Neuronal stem cell (in vitro differentiated cells): ENCODE measurements around the gene UBE2E1.

Source experiments
- DNase-seq: peaks from one replicate; pipeline ENCODE4 v3.0.0-alpha.2; 2013; ENCODE audit warnings: low spot score
- H2AFZ ChIP-seq: one replicate; pipeline ENCODE4 v1.6.1; 2013; ENCODE audit warnings: mild to moderate bottlenecking, low read length, inconsistent platforms
- H2AK5ac ChIP-seq: 2 replicates; pipeline ENCODE4 v1.6.1; 2013; ENCODE audit warnings: low read depth, mild to moderate bottlenecking, inconsistent platforms, low read length, moderate library complexity, mixed read lengths
- H2BK120ac ChIP-seq: 2 replicates; pipeline ENCODE4 v1.6.1; 2013; ENCODE audit warnings: low read depth, mild to moderate bottlenecking, inconsistent platforms, low read length, moderate library complexity, mixed read lengths
- H2BK12ac ChIP-seq: one replicate; pipeline ENCODE4 v1.6.1; 2013; ENCODE audit warnings: low read length, inconsistent platforms
- H2BK15ac ChIP-seq: 2 replicates; pipeline ENCODE4 v1.6.1; 2013; ENCODE audit warnings: mild to moderate bottlenecking, low read length, inconsistent platforms, mixed read lengths
- H2BK5ac ChIP-seq: one replicate; pipeline ENCODE4 v1.6.1; 2013; ENCODE audit warnings: inconsistent platforms, mild to moderate bottlenecking, low read length, moderate library complexity
- H3K14ac ChIP-seq: one replicate; pipeline ENCODE4 v1.6.1; 2013; ENCODE audit warnings: low read length, inconsistent platforms
- H3K18ac ChIP-seq: 2 replicates; pipeline ENCODE4 v1.6.1; 2013; ENCODE audit warnings: low read length, inconsistent platforms
- H3K23ac ChIP-seq: 2 replicates; pipeline ENCODE4 v1.6.1; 2013; ENCODE audit warnings: low read depth, mild to moderate bottlenecking, mixed read lengths, low read length, inconsistent platforms; ENCODE audit not compliant: poor library complexity
- H3K27ac ChIP-seq: replicated peaks from 3 replicates; pipeline ENCODE4 v1.5.1; 2013; ENCODE audit warnings: low read length, inconsistent platforms
- H3K27me3 ChIP-seq, 3 experiments: 2 replicates each; pipeline ENCODE4 v1.6.1; 2013; ENCODE audit warnings: low read length in 3 of 3, mild to moderate bottlenecking in 2 of 3, inconsistent platforms in 1 of 3, low read depth in 1 of 3, mixed read lengths in 1 of 3, moderate library complexity in 1 of 3; ENCODE audit not compliant: control insufficient read depth in 3 of 3, insufficient read depth in 3 of 3
- H3K36me3 ChIP-seq, 2 donors: replicated peaks in 1 of 2; 2 replicates each; pipeline ENCODE4 v1.6.1; 2013; ENCODE audit warnings: low read length in 2 of 2; ENCODE audit not compliant: control insufficient read depth in 2 of 2, insufficient read depth in 2 of 2
- H3K4ac ChIP-seq: 2 replicates; pipeline ENCODE4 v1.6.1; 2013; ENCODE audit warnings: inconsistent platforms, mild to moderate bottlenecking, low read length, moderate library complexity
- H3K4me1 ChIP-seq, 2 donors: 1 replicate in 1 of 2; 2 replicates in 1 of 2; pipeline ENCODE4 v1.6.1; 2013; ENCODE audit warnings: low read length in 2 of 2, low read depth in 1 of 2; ENCODE audit not compliant: control insufficient read depth in 2 of 2, insufficient read depth in 1 of 2
- H3K4me2 ChIP-seq: one replicate; pipeline ENCODE4 v1.6.1; 2013; ENCODE audit warnings: mild to moderate bottlenecking, low read length, inconsistent platforms; ENCODE audit not compliant: insufficient read depth, poor library complexity, severe bottlenecking
- H3K4me3 ChIP-seq, 2 donors: 2 replicates each; pipeline ENCODE4 v1.5.1; 2013; ENCODE audit warnings: low read length in 2 of 2, mild to moderate bottlenecking in 2 of 2, inconsistent platforms in 1 of 2, moderate library complexity in 1 of 2
- H3K79me1 ChIP-seq: one replicate; pipeline ENCODE4 v1.6.1; 2013; ENCODE audit warnings: low read depth, mild to moderate bottlenecking, inconsistent platforms, low read length, moderate library complexity
- H3K9ac ChIP-seq: one replicate; pipeline ENCODE4 v1.6.1; 2013; ENCODE audit warnings: mild to moderate bottlenecking, low read depth, low read length, inconsistent platforms; ENCODE audit not compliant: poor library complexity
- H3K9me3 ChIP-seq, 2 donors: replicated peaks in 1 of 2; 2 replicates each; pipeline versions ENCODE3 to v1.6.1; 2013; ENCODE audit warnings: low read length in 2 of 2, mild to moderate bottlenecking in 2 of 2, inconsistent platforms in 1 of 2, low read depth in 1 of 2, mixed read lengths in 1 of 2, moderate library complexity in 1 of 2; ENCODE audit not compliant: control insufficient read depth in 2 of 2, insufficient read depth in 1 of 2
- H4K8ac ChIP-seq: one replicate; pipeline ENCODE4 v1.6.1; 2013; ENCODE audit warnings: low read depth, mild to moderate bottlenecking, inconsistent platforms, low read length, moderate library complexity
- H4K91ac ChIP-seq: one replicate; pipeline ENCODE4 v1.6.1; 2013; ENCODE audit warnings: low read length, low read depth, mild to moderate bottlenecking, inconsistent platforms; ENCODE audit not compliant: poor library complexity
- WGBS, 2 donors: extraction: QIAGEN DNeasy Blood & Tissue Kit; methylation state at CpG; one replicate each; pipeline ENCODE4 v1.1.7; 2013; ENCODE audit warnings: missing lambda C conversion rate in 2 of 2, mixed read lengths in 1 of 2; ENCODE audit not compliant: insufficient read length in 2 of 2, insufficient replicate concordance in 1 of 2; ENCODE audit errors: extremely low coverage in 2 of 2; 5-methylcytosine and 5-hydroxymethylcytosine counted together

The UBE2E1 gene

DNA sequence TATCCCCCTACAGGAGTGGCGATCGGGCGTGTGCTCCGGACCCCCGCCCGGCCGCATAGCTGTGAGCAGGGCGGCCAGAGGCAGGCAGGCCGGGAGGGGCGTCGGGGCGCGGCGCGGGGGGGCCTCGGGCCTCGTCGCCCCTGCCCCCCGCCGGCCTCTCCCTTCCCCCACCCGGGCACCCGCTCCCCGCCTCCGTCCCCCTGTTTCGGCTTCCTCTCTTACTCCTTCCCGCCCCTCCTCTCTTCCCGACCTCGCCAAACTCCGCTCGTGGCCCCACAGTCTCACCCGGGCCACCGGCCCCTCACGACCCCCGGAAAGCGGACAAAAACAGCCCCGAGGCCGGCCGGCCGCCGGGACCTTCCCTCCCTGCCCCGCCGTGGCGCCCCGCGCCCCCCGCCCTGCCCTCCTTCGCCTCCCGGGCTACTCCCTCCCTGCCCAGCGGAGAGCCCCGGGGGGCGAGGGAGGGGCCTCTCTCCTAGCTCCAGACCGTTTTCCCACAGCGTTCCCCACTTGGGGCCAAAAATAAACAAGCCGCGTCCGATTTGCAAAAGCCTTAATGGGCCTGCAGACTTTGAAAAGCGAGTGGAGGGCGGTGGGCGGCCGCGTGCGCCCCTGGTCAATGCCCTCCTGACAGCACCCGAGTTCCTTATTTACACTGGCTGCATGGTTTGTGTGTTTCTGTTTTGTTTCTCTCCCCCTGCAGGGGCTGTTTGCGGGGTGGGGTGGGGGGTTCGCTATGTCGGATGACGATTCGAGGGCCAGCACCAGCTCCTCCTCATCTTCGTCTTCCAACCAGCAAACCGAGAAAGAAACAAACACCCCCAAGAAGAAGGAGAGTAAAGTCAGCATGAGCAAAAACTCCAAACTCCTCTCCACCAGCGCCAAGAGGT is 1.0 kb downstream of the UBE2E1 start:
- peak overlapping the region; percentile 87 for H2BK5ac ChIP-seq
- H4K91ac ChIP-seq: no peak overlapping the region
- H2BK120ac ChIP-seq: no peak overlapping the region
- peak overlapping the region; percentile 88 for H2AFZ ChIP-seq
- no peak overlapping the region for H2BK12ac ChIP-seq
- H3K14ac ChIP-seq: peak overlapping the region; percentile 85
- no peak overlapping the region for H4K8ac ChIP-seq
- DNase-seq: peak; percentile 41
- peak overlapping the region; percentile 52 for H3K27ac ChIP-seq
- H3K4me3 ChIP-seq: peak overlapping the region; percentile 71 to 98
- H3K18ac ChIP-seq: peak overlapping the region; percentile 99
- no peaks in the 10 kb centered on the region for H3K27me3 ChIP-seq
- H3K23ac ChIP-seq: no peak overlapping the region
- peak overlapping the region; percentile 83 for H3K9ac ChIP-seq
- no peaks in the 10 kb centered on the region for H3K9me3 ChIP-seq
- no peak overlapping the region for H2BK15ac ChIP-seq
- WGBS, 2 donors: no CpG with 5 or more reads among the region's 71 CpGs
- H3K4ac ChIP-seq: no peak overlapping the region
- peaks cover 4 to 8% of the 10 kb centered on the region in 2 donors for H3K4me1 ChIP-seq
- peak overlapping the region; percentile 77 for H2AK5ac ChIP-seq
- peaks cover 7% of the 10 kb centered on the region for H3K79me1 ChIP-seq
- H3K4me2 ChIP-seq: peak overlapping the region; percentile 54
- H3K36me3 ChIP-seq: peaks cover 0 to 42% of the 10 kb centered on the region in 2 donors

DNA sequence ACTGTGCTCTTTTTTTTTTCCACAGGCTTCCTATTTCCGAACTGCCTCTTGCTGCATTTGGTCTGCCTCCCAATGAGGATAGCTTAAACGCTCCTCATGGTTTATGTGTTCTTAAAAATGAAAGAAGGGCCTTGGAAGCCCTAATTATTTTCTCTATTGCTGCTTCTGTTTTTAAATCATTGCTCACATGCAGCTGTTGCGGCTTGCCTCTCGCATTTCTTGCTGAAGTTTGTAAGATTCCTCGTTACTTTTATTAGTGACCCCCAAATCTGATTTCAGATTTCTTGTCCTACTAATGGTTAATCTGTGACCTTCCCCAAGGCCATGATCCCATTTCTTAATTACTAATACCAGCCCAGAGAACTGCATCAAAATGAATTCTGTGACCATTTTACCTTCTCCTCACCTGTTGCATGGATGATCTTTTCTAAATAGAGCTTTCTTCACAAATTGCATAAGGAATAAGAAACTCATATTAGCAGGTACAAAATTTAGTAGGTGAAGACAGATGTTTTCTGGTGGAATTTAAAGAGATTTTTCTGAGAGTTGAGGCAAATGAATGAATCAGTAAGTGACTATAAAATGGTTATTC is 1.8 kb downstream of the UBE2E1 start:
- Histone ChIP-seq H2AFZ (peak overlapping the region; percentile 88), H2BK120ac (no peak overlapping the region), H2AK5ac (no peak overlapping the region), H3K14ac (no peak overlapping the region), H3K4ac (no peak overlapping the region), H3K18ac (no peak overlapping the region), H3K23ac (no peak overlapping the region), H3K27ac (peak overlapping the region; percentile 52), H2BK12ac (no peak overlapping the region), H3K9me3 (no peaks in the 10 kb centered on the region), H3K4me3 (peak overlapping the region; percentile 71 to 98), H4K8ac (no peak overlapping the region), H2BK5ac (no peak overlapping the region), H3K79me1 (peaks cover 7% of the 10 kb centered on the region), H3K4me2 (peak overlapping the region; percentile 54), H3K9ac (no peak overlapping the region), H2BK15ac (no peak overlapping the region), H4K91ac (no peak overlapping the region), H3K36me3 (peaks cover 0 to 50% of the 10 kb centered on the region in 2 donors), H3K27me3 (no peaks in the 10 kb centered on the region), H3K4me1 (peaks cover 4 to 8% of the 10 kb centered on the region in 2 donors)
- WGBS, 2 donors: no CpG with 5 or more reads among the region's 5 CpGs
- DNase-seq: no peak

DNA sequence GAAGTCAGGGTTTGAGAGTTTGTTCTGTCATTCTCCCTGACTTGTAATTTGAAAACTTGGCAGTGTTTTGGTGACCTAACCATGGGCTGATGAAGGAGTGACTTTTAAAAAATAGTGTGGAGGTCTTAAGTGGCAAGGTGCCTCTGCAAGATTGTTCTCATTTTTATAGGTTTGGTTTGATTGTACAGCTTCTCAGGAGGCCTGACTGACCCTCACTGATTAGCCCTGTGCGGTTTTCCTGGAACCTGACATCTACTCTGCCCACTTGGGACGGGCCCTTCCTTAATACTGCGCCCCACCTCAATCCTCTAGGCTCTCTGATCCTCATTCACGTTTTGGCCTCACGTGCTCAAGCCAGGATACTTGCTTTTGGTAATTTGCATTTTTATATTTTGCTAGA is 2.8 kb downstream of the UBE2E1 start:
- H3K4me3 ChIP-seq: no peak overlapping the region
- no peak overlapping the region for H2AFZ ChIP-seq
- no peak overlapping the region for H2BK15ac ChIP-seq
- no peak overlapping the region for H3K9ac ChIP-seq
- no peak overlapping the region for H2BK5ac ChIP-seq
- no peak overlapping the region for H3K27ac ChIP-seq
- no peak overlapping the region for H4K91ac ChIP-seq
- WGBS, 2 donors: no CpG with 5 or more reads among the region's 5 CpGs
- peaks cover 0 to 58% of the 10 kb centered on the region in 2 donors for H3K36me3 ChIP-seq
- H3K79me1 ChIP-seq: peaks cover 7% of the 10 kb centered on the region
- no peak overlapping the region for H3K18ac ChIP-seq
- no peak overlapping the region for H2BK120ac ChIP-seq
- H2BK12ac ChIP-seq: no peak overlapping the region
- no peak overlapping the region for H3K4ac ChIP-seq
- H3K23ac ChIP-seq: no peak overlapping the region
- no peak overlapping the region for H4K8ac ChIP-seq
- H3K14ac ChIP-seq: no peak overlapping the region
- H3K9me3 ChIP-seq: no peaks in the 10 kb centered on the region
- no peak overlapping the region for H3K4me2 ChIP-seq
- DNase-seq: no peak
- H2AK5ac ChIP-seq: no peak overlapping the region
- H3K27me3 ChIP-seq: no peaks in the 10 kb centered on the region
- H3K4me1 ChIP-seq: peaks cover 4 to 8% of the 10 kb centered on the region in 2 donors

DNA sequence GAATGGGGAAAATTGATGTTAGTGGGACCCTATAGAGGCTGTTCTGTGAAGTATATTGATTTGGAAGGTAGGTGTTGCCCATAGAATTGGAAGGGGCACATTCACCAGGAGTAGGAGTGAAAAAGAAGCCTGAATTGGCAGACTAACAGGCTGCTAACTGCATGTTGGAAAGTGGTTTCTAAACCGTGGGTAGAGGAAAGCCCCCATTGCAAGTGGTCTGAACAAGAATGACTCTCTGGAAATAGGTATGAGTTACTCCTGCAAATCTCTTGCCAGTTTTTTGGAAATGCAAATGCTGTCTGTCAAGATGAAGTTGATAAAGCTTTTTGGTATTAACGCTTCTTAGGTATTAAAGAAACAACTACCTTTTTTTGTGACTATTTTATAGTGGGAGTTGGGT is 3.5 kb downstream of the UBE2E1 start:
- Histone ChIP-seq H3K79me1 (peaks cover 7% of the 10 kb centered on the region), H4K8ac (no peak overlapping the region), H2BK15ac (no peak overlapping the region), H3K4me3 (no peak overlapping the region), H3K9me3 (no peaks in the 10 kb centered on the region), H3K4me1 (peaks cover 4 to 8% of the 10 kb centered on the region in 2 donors), H3K9ac (no peak overlapping the region), H3K36me3 (peaks cover 0 to 58% of the 10 kb centered on the region in 2 donors), H2BK12ac (no peak overlapping the region), H3K14ac (no peak overlapping the region), H3K27ac (no peak overlapping the region), H2BK5ac (no peak overlapping the region), H2AFZ (no peak overlapping the region), H4K91ac (no peak overlapping the region), H3K27me3 (no peaks in the 10 kb centered on the region), H2AK5ac (no peak overlapping the region), H3K23ac (no peak overlapping the region), H3K18ac (no peak overlapping the region), H3K4ac (no peak overlapping the region), H3K4me2 (no peak overlapping the region), H2BK120ac (no peak overlapping the region)
- WGBS, 2 donors: no CpG with 5 or more reads among the region's 2 CpGs
- no peak for DNase-seq
